Measurements from ENCODE around the gene ERN1. TPM values are rescaled to one million over a fixed set of nuclear protein-coding genes. Genes with fewer than 3 reads are reported as not detected.
A peak's percentile ranks its signal among the peaks of the same experiment; 100 is the strongest.

ERN1 gene
- total and polyA plus RNA-seq, 2 of the 13 experiments (the other 11 are each of a cell fraction or from before 2014, with no cell fraction given) = 6.0 to 12.7 TPM

DNA sequence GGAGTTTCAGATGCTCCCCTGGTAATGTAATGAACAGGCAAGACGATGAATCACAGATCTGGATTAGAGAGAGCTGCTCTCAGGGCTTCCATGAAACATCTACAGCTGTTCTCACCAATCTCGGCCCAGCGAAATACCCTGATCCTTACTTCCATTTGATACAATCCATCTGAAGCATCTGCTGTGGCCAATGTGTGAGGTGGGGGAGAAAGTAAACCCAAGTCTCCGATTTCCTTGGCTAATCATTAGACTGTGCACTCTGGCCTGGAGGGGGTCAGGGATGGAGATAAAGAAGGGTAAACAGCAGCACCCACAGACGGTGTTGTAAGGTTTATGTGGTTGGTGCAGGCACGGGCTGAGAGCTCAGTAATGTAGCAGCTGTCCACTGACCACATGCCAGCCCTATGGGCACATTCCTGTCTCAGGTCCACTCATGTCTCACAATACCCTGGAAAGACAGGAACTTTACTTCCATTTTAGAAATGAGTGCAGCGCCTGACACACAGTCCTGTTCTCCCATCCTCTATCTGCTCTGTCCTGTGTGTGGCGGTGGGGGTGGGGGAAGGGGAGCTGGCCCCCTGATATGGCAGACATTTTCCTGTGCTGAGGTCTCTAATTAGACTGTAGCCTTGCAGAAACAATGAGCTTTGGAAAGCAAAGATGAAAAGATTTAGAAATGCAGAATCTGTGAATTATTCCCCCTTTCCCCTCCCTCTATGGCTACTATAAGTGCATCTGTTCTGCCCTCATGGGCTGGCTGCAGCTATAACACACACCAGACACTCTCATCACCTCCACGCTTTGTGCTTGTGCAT, 48.3 kb upstream of the ERN1 start (continued):
- TF ChIP-seq, protein P1, sequence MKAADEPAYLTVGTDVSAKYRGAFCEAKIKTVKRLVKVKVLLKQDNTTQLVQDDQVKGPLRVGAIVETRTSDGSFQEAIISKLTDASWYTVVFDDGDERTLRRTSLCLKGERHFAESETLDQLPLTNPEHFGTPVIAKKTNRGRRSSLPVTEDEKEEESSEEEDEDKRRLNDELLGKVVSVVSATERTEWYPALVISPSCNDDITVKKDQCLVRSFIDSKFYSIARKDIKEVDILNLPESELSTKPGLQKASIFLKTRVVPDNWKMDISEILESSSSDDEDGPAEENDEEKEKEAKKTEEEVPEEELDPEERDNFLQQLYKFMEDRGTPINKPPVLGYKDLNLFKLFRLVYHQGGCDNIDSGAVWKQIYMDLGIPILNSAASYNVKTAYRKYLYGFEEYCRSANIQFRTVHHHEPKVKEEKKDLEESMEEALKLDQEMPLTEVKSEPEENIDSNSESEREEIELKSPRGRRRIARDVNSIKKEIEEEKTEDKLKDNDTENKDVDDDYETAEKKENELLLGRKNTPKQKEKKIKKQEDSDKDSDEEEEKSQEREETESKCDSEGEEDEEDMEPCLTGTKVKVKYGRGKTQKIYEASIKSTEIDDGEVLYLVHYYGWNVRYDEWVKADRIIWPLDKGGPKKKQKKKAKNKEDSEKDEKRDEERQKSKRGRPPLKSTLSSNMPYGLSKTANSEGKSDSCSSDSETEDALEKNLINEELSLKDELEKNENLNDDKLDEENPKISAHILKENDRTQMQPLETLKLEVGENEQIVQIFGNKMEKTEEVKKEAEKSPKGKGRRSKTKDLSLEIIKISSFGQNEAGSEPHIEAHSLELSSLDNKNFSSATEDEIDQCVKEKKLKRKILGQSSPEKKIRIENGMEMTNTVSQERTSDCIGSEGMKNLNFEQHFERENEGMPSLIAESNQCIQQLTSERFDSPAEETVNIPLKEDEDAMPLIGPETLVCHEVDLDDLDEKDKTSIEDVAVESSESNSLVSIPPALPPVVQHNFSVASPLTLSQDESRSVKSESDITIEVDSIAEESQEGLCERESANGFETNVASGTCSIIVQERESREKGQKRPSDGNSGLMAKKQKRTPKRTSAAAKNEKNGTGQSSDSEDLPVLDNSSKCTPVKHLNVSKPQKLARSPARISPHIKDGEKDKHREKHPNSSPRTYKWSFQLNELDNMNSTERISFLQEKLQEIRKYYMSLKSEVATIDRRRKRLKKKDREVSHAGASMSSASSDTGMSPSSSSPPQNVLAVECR (CRISPR knock-in tag; IDR thresholded peaks at IDR 0.05; ENCODE audit: borderline replicate concordance) = peak; percentile 62; the same call in 1 of the 2 replicates
- TF ChIP-seq NFRKB (IDR thresholded peaks at IDR 0.05) (no peak), HIVEP1 (CRISPR knock-in tag; IDR thresholded peaks at IDR 0.05) (no peak), ZKSCAN8 (CRISPR knock-in tag; IDR thresholded peaks at IDR 0.05; ENCODE audit: borderline replicate concordance) (peak; percentile 79; the same call in 1 of the 2 replicates), WIZ (CRISPR knock-in tag; IDR thresholded peaks at IDR 0.05) (no peak; the same call in 1 of the 2 replicates), HNRNPL (IDR thresholded peaks at IDR 0.05; ENCODE audit: low read depth, low read length) (0 out of 2 replicates have a peak, but pooled peaks have one; percentile 52), STAT6 (CRISPR knock-in tag; IDR thresholded peaks at IDR 0.05; ENCODE audit: borderline replicate concordance) (no peak), ZKSCAN5 (CRISPR knock-in tag; IDR thresholded peaks at IDR 0.05) (no peak), IRX3 (CRISPR knock-in tag; IDR thresholded peaks at IDR 0.05; ENCODE audit: borderline replicate concordance, low read depth) (no peak), ZNF558 (CRISPR knock-in tag; IDR thresholded peaks at IDR 0.05; ENCODE audit: borderline replicate concordance) (no peak), NAIF1 (CRISPR knock-in tag; IDR thresholded peaks at IDR 0.05; ENCODE audit: borderline replicate concordance) (no peak), ZXDC (CRISPR knock-in tag; IDR thresholded peaks at IDR 0.05) (no peak), ZNF704 (CRISPR knock-in tag; IDR thresholded peaks at IDR 0.05; ENCODE audit: borderline replicate concordance) (no peak), CBX5 (CRISPR knock-in tag; IDR thresholded peaks at IDR 0.05; ENCODE audit: borderline replicate concordance) (no peak; the same call in 1 of the 2 replicates), ZMYM4 (CRISPR knock-in tag; IDR thresholded peaks at IDR 0.05) (peak; percentile 73)

Measured in HepG2 (cell line).